Ammon's horn (tissue), 1 donor: Measurements from ENCODE around the gene SLC16A10.
"Not testable (repeated sequence)": the region's sequence is repeated elsewhere in the genome, so short reads cannot be mapped to it uniquely, and the experiment has no call there.

Source experiments
- DNase-seq: peaks from one replicate; pipeline ENCODE4 v3.0.0-alpha.2; 2016; ENCODE audit warnings: low spot score

The SLC16A10 gene

DNA sequence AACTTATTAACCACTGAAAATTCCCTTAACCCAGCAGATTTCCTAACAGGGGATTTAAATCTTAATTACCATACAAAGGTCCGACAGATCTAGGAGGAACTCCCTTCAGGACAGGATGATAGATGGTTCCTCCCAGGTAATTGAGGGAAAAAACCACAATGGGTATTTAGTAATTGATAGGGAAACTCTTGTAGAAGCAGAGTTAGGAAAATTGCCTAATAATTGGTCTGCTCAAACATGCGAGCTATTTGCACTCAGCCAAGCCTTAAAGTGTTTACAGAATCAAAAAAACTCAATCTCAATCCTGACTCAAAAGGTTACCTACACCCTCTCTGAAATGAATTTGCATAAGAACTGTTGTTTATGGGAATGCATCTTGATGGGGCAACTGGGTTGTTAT lies 45.4 kb downstream of the SLC16A10 start:
- DNase-seq = not testable (repeated sequence)

- DNase-seq = not testable (repeated sequence)
Observed at GRCh38 chr6:111134236-111134869, 47.0 kb downstream of the SLC16A10 start.

- DNase-seq = not testable (repeated sequence)
Observed at GRCh38 chr6:111137489-111138093, 50.3 kb downstream of the SLC16A10 start.

GRCh38 chr6:111147440-111147839 lies 60.1 kb downstream of the SLC16A10 start:
- no peak for DNase-seq

GRCh38 chr6:111148110-111148509 lies 60.8 kb downstream of the SLC16A10 start:
- no peak for DNase-seq

DNA sequence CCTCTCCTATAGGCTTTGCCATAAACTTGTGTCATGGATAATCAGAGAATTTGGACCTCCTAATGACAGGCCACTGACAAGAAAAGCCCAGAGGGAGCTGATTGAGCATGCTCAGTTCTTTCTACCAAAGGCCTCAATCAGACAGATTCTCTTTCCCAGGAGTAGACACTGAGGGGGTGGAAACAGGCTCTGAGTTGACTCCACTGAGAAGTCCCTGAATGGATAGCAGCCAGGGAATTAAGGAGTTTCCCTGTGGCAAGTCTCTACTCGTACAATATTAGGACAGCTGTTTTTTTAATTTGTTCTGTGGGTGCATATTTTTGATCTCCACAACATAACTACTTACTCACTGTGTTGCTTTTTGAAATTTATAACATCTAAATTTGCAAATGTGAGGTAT lies 63.3 kb downstream of the SLC16A10 start:
- no peak for DNase-seq

GRCh38 chr6:111154981-111155380 lies 67.7 kb downstream of the SLC16A10 start:
- no peak for DNase-seq

DNA sequence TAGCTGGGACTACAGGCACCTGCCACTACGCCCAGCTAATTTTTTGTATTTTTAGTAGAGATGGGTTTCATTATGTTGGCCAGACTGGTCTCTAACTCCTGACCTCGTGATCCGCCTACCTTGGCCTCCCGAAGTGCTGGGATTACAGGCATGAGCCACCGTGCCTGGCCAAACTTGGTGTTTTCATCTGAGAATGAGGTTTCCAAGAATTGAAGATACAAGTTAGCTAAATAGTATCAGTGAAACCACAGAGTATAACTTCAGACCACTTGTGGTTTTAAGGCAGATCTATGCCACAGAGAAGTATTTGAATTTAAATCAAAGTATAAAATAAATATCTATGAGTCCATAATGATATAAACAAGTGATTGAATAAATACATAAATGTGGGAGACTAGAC lies 70.1 kb downstream of the SLC16A10 start:
- no peak for DNase-seq

GRCh38 chr6:111159633-111160032 lies 72.3 kb downstream of the SLC16A10 start:
- no peak for DNase-seq

GRCh38 chr6:111161650-111162049 lies 74.3 kb downstream of the SLC16A10 start:
- no peak for DNase-seq

GRCh38 chr6:111162504-111162903 lies 75.2 kb downstream of the SLC16A10 start:
- no peak for DNase-seq

- DNase-seq = no peak
Observed at GRCh38 chr6:111171577-111172400, 84.5 kb downstream of the SLC16A10 start.

GRCh38 chr6:111172563-111172962 lies 85.3 kb downstream of the SLC16A10 start:
- no peak for DNase-seq

DNA sequence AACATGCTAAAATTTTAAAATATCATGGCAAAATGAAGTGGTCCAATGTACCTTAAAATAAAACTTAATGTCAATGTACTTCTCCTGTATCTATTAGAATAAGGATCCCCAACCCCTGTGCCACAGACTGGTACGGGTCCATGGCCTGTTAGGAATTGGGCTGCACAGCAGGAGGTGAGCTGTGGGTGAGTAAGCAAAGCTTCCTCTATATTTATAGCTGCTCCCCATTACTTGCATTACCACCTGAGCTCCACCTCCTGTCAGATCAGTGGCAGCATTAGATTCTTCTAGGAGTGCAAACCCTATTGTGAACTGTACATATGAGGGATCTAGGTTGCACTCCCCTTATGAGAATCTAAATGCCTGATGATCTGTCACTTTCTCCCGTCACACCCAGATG lies 86.0 kb downstream of the SLC16A10 start:
- no peak for DNase-seq

GRCh38 chr6:111173946-111174345 lies 86.6 kb downstream of the SLC16A10 start:
- DNase-seq = no peak

- no peak for DNase-seq
Observed at GRCh38 chr6:111175109-111175508, 87.8 kb downstream of the SLC16A10 start.

DNA sequence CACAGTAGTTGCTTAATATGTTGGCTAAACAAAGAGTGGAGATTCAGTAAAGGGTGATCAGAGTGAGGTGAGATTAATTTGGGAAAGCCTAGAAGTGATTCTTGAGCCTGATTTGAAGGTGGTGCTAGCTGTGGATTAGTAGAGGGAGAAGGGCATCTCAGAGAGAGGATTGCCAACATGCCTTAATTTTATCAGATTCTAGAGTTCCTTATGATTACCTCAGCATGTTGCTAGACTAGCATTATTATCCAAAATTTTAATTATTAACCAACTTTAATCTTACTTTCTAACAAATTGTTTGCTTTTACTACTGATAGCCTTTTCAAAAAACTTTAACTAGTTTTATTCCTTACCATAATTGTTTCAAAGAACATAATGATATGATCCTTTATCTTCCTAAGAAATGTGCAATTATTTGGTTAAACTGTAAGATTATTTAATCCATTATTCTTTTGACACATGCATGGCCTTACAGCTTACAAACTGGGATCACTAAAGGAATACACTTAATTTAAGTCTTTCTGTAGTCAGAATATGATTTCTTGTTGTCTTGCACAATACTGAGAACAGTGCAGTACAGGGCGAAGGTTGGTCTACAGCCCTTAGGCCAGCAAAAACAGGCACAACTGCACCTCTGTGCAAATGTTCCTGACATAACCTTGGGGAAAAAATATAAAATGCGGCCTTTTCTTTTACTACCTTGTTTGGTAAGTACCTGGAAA lies 88.9 kb downstream of the SLC16A10 start:
- DNase-seq = no peak

DNA sequence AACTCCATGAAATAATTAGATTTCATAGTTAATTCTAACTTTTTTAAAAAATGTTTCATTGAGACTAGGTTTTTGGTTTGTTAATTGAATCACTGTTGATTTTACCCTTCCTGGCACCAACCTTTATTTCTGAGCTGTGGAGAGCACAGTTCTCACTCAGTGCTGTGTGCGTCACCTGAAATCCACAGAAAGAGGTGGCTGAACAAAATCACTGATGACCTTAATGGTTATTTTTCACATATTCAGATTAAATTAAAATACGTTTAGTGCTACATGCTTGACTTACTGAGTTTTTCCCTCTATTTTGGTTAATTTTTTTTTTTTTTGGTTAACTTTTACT lies 89.4 kb downstream of the SLC16A10 start:
- DNase-seq = no peak

DNA sequence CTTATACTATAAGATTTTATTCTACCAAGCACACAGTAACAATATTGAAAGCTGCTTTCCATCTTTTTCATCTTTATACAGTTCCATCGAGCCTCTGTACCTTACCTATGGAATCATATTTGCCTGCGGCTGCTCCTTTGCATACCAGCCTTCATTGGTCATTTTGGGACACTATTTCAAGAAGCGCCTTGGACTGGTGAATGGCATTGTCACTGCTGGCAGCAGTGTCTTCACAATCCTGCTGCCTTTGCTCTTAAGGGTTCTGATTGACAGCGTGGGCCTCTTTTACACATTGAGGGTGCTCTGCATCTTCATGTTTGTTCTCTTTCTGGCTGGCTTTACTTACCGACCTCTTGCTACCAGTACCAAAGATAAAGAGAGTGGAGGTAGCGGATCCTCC lies 89.8 kb downstream of the SLC16A10 start:
- no peak for DNase-seq

GRCh38 chr6:111183702-111184517 lies 96.6 kb downstream of the SLC16A10 start:
- no peak for DNase-seq

GRCh38 chr6:111184827-111185532 lies 97.7 kb downstream of the SLC16A10 start:
- DNase-seq = no peak
